K562 (cell line): ENCODE measurements around the gene ADAT1. TPM values are rescaled to one million over a fixed set of nuclear protein-coding genes. Genes with fewer than 3 reads are reported as not detected.

Source experiments
- ATF7 ChIP-seq: fragments of 450-650 bp; IDR thresholded peaks from 2 replicates; pipeline ENCODE4 v1.7.1; 2014; ENCODE audit warnings: mild to moderate bottlenecking, moderate library complexity
- CTBP1 ChIP-seq: fragments of 450-650 bp; IDR thresholded peaks from 2 replicates; pipeline ENCODE4 v1.6.1; 2016; ENCODE audit warnings: borderline replicate concordance
- DACH1 ChIP-seq: fragments of 450-650 bp; IDR thresholded peaks from 2 replicates; pipeline ENCODE4 v1.6.1; 2018; ENCODE audit not compliant: partially characterized antibody
- E2F5 ChIP-seq: sonication (generic); formaldehyde crosslinking; IDR thresholded peaks from 2 replicates; pipeline ENCODE4 v1.8.0; 2022; ENCODE audit warnings: mild to moderate bottlenecking, missing genetic modification reagents
- FOXA3 ChIP-seq, 2 experiments: fragments of 450-650 bp in 1 of 2; sonication (generic) in 1 of 2; formaldehyde crosslinking; IDR thresholded peaks in 1 of 2; conservative IDR thresholded peaks in 1 of 2; 2 replicates each; pipeline versions ENCODE4 v1.4.0 to v1.8.0; 2020 to 2022; ENCODE audit warnings: mild to moderate bottlenecking in 2 of 2, missing genetic modification reagents in 1 of 2
- HBP1 ChIP-seq: fragments of 450-650 bp; formaldehyde crosslinking; IDR thresholded peaks from 2 replicates; pipeline ENCODE4 v1.4.0; 2022; ENCODE audit warnings: missing genetic modification characterization
- HMGXB4 ChIP-seq: sonication (generic); formaldehyde crosslinking; IDR thresholded peaks from 2 replicates; pipeline ENCODE4 v1.8.1; 2023; ENCODE audit warnings: mild to moderate bottlenecking, missing genetic modification reagents
- ID3 ChIP-seq, 2 experiments: fragments of 250-450 bp in 1 of 2; fragments of 450-650 bp in 1 of 2; sonication (Bioruptor Pico) in 1 of 2; IDR thresholded peaks; 2 replicates each; pipeline versions ENCODE4 v1.6.1 to v1.8.0; 2016 to 2021; ENCODE audit warnings: mild to moderate bottlenecking in 2 of 2, moderate library complexity in 2 of 2, missing compliant biosample characterization in 1 of 2, missing genetic modification characterization in 1 of 2
- JUND ChIP-seq, 2 experiments: IDR thresholded peaks; 2 replicates in 1 of 2; 3 replicates in 1 of 2; pipeline ENCODE4 v1.6.1; 2011; ENCODE audit warnings: borderline replicate concordance in 2 of 2, low read depth in 2 of 2, low read length in 2 of 2, improper control_type of control experiment in 1 of 2, missing biosample characterization in 1 of 2, missing genetic modification characterization in 1 of 2, missing genetic modification reagents in 1 of 2
- KDM2B ChIP-seq: fragments of 250-450 bp; sonication (Bioruptor Pico); IDR thresholded peaks from 2 replicates; pipeline ENCODE4 v1.8.0; 2021; ENCODE audit warnings: mild to moderate bottlenecking, moderate library complexity
- NRF1 ChIP-seq, 2 experiments: fragments of 450-650 bp; IDR thresholded peaks in 1 of 2; conservative IDR thresholded peaks in 1 of 2; 2 replicates each; pipeline ENCODE4 v1.6.1; 2014; ENCODE audit warnings: mild to moderate bottlenecking in 2 of 2
- PTBP1 ChIP-seq: fragments of 200-400 bp; formaldehyde crosslinking; IDR thresholded peaks from 2 replicates; pipeline ENCODE4 v1.6.1; 2017; ENCODE audit warnings: low read depth, low read length
- SNRNP70 ChIP-seq: fragments of 200-400 bp; formaldehyde crosslinking; optimal IDR thresholded peaks from 2 replicates; pipeline ENCODE3; 2017; ENCODE audit warnings: low read depth, low read length
- STAT5A ChIP-seq: IDR thresholded peaks from 2 replicates; pipeline ENCODE4 v1.6.1; 2012; ENCODE audit warnings: low read length, inconsistent platforms, borderline replicate concordance
- STAT5B ChIP-seq: fragments of 250-450 bp; sonication (Bioruptor Pico); IDR thresholded peaks from 2 replicates; pipeline ENCODE4 v1.8.0; 2021; ENCODE audit warnings: mild to moderate bottlenecking, inconsistent platforms
- TCF3 ChIP-seq: sonication (generic); formaldehyde crosslinking; IDR thresholded peaks from 2 replicates; pipeline ENCODE4 v1.4.0; 2020; ENCODE audit warnings: mild to moderate bottlenecking, missing genetic modification reagents
- TGIF2 ChIP-seq: sonication (generic); formaldehyde crosslinking; IDR thresholded peaks from 2 replicates; pipeline ENCODE4 v1.8.1; 2022; ENCODE audit warnings: mild to moderate bottlenecking, missing genetic modification reagents, moderate library complexity
- ZC3H11A ChIP-seq: IDR thresholded peaks from 2 replicates; pipeline ENCODE4 v1.6.1; 2012; ENCODE audit warnings: low read depth, low read length, improper control_type of control experiment
- ZC3H8 ChIP-seq: fragments of 450-650 bp; IDR thresholded peaks from 2 replicates; pipeline ENCODE4 v1.6.1; 2017
- ZNF134 ChIP-seq: fragments of 250-450 bp; sonication (Bioruptor Pico); conservative IDR thresholded peaks from 2 replicates; pipeline ENCODE4 v1.4.0; 2020
- ZNF224 ChIP-seq: sonication (generic); formaldehyde crosslinking; IDR thresholded peaks from 2 replicates; pipeline ENCODE4 v1.8.0; 2022; ENCODE audit warnings: mild to moderate bottlenecking, missing genetic modification reagents
- ZNF23 ChIP-seq: fragments of 250-450 bp; sonication (Bioruptor Pico); IDR thresholded peaks from 2 replicates; pipeline ENCODE4 v1.4.0; 2020; ENCODE audit warnings: mild to moderate bottlenecking
- ZNF384 ChIP-seq: IDR thresholded peaks from 2 replicates; pipeline ENCODE4 v1.6.1; 2012; ENCODE audit warnings: low read depth, low read length, improper control_type of control experiment
- ZNF408 ChIP-seq: fragments of 250-450 bp; sonication (Bioruptor Pico); IDR thresholded peaks from 2 replicates; pipeline ENCODE4 v1.4.0; 2020; ENCODE audit warnings: low read depth, mild to moderate bottlenecking, moderate library complexity
- ZNF699 ChIP-seq: fragments of 250-450 bp; sonication (Bioruptor Pico); IDR thresholded peaks from 2 replicates; pipeline ENCODE4 v1.8.0; 2021; ENCODE audit warnings: mild to moderate bottlenecking, moderate library complexity; ENCODE audit not compliant: insufficient replicate concordance
- ZNF717 ChIP-seq: fragments of 250-450 bp; sonication (Bioruptor Pico); IDR thresholded peaks from 2 replicates; pipeline ENCODE4 v1.5.0; 2021
- ZNF764 ChIP-seq: fragments of 250-450 bp; sonication (Bioruptor Pico); IDR thresholded peaks from 2 replicates; pipeline ENCODE4 v1.4.0; 2020; ENCODE audit warnings: low read depth, mild to moderate bottlenecking, moderate library complexity
- polyA plus RNA-seq, 8 experiments: library from polyadenylated mRNA; depleted of rRNA in 4 of 8; stranded (reverse) in 5 of 8; unstranded in 3 of 8; fragments of >200 nt; fragmentation: Nextera tagmentation in 2 of 8; fragmentation: Illumina TruSeq in 1 of 8; extraction: Ambion mirVana in 2 of 8; extraction: Trizol in 1 of 8; gene quantifications; 2 replicates each; pipeline versions ENCODE4 v1.2.1 to v1.2.3, GENCODE V29; 2011 to 2014; ENCODE audit warnings: inconsistent platforms in 1 of 8, missing spikeins in 1 of 8
- total RNA-seq, 7 experiments: library from RNA; depleted of rRNA in 6 of 7; stranded (reverse); fragments of >200 nt in 6 of 7; fragmentation: Illumina TruSeq in 2 of 7; extraction: Trizol in 2 of 7; gene quantifications; 2 replicates each; pipeline versions ENCODE4 v1.2.1 to v1.2.3, GENCODE V29; 2011 to 2021; ENCODE audit warnings: low replicate concordance in 1 of 7

Gene ADAT1
- total and polyA plus RNA-seq, 9 of the 15 experiments (the other 6 are each of a cell fraction or from before 2014, with no cell fraction given): 16.0 to 36.7 (median 28.2) TPM

- peak in 1 of 2 experiments; percentile 84; a peak in 2 of 4 replicates for TF ChIP-seq FOXA3 (CRISPR knock-in tag; conservative IDR thresholded peaks at IDR 0.05 in 1 of 2, IDR thresholded peaks at IDR 0.05 in 1 of 2)
- no peak for TF ChIP-seq STAT5B (CRISPR knock-in tag)
- no peak for TF ChIP-seq ZNF134
- TF ChIP-seq ZNF717 (CRISPR knock-in tag): no peak
- TF ChIP-seq JUND (IDR thresholded peaks at IDR 0.05; ENCODE audit: borderline replicate concordance, low read depth, low read length): peak; percentile 98
- peak; percentile 98 for TF ChIP-seq JUND (tag; IDR thresholded peaks at IDR 0.05; ENCODE audit: borderline replicate concordance, low read depth, low read length)
- TF ChIP-seq NRF1 (conservative IDR thresholded peaks at IDR 0.05 in 1 of 2, IDR thresholded peaks at IDR 0.05 in 1 of 2): no peak
- TF ChIP-seq ZNF699: no peak
- no peak; the same call in 1 of the 2 replicates for TF ChIP-seq HBP1 (CRISPR knock-in tag)
- TF ChIP-seq ZNF224 (CRISPR knock-in tag): no peak
- no peak for TF ChIP-seq E2F5 (CRISPR knock-in tag)
- TF ChIP-seq SNRNP70: no peak
- TF ChIP-seq TGIF2 (CRISPR knock-in tag): no peak
- TF ChIP-seq DACH1: peak; percentile 52
- no peak for TF ChIP-seq ZNF764
- no peak for TF ChIP-seq ID3 (CRISPR knock-in tag; IDR thresholded peaks at IDR 0.05)
- no peak for TF ChIP-seq ID3 (tag; IDR thresholded peaks at IDR 0.05)
- peak; percentile 75 for TF ChIP-seq ATF7
- no peak for TF ChIP-seq PTBP1
- TF ChIP-seq STAT5A: peak; percentile 41; the same call in 1 of the 2 replicates
- no peak for TF ChIP-seq KDM2B (CRISPR knock-in tag)
- TF ChIP-seq ZNF23: no peak
- TF ChIP-seq HMGXB4 (CRISPR knock-in tag): no peak
- peak; percentile 32; the same call in 1 of the 2 replicates for TF ChIP-seq CTBP1
- no peak for TF ChIP-seq ZC3H11A
- TF ChIP-seq ZC3H8: no peak
- peak; percentile 64 for TF ChIP-seq TCF3 (CRISPR knock-in tag)
- TF ChIP-seq ZNF384: no peak
- no peak for TF ChIP-seq ZNF408
These were observed 1.8 kb upstream of the ADAT1 start (continued) for GRCh38 chr16:75624921-75625334.
